KOPT-K1 (cell line): ENCODE measurements around the gene KLC3.
"Not testable (repeated sequence)": the region's sequence is repeated elsewhere in the genome, so short reads cannot be mapped to it uniquely, and the experiment has no call there.

Experiments
- H3K27ac ChIP-seq: fragments of 200-600 bp; sonication (generic); 2 replicates; pipeline ENCODE4 v1.5.1; 2016; ENCODE audit warnings: antibody characterized with exemption, mild to moderate bottlenecking, low read depth, low read length; ENCODE audit not compliant: poor library complexity, severe bottlenecking
- H3K36me3 ChIP-seq: fragments of 200-600 bp; sonication (generic); 2 replicates; pipeline ENCODE4 v1.5.1; 2017; ENCODE audit warnings: antibody characterized with exemption, mild to moderate bottlenecking, low read length, moderate library complexity; ENCODE audit not compliant: insufficient read depth
- H3K9me3 ChIP-seq: fragments of 200-600 bp; sonication (generic); 2 replicates; pipeline ENCODE4 v1.5.1; 2017; ENCODE audit warnings: antibody characterized with exemption, low read length, mild to moderate bottlenecking; ENCODE audit not compliant: insufficient read depth, poor library complexity, severe bottlenecking

The KLC3 gene

GRCh38 chr19:45306040-45306439 is 34.5 kb upstream of the KLC3 start:
- Histone ChIP-seq H3K9me3 (no peaks in the 10 kb centered on the region), H3K36me3 (no peaks in the 10 kb centered on the region), H3K27ac (no peak overlapping the region)

- Histone ChIP-seq H3K9me3 (no peaks in the 10 kb centered on the region), H3K27ac (no peak overlapping the region), H3K36me3 (no peaks in the 10 kb centered on the region)
These were observed 34.0 kb upstream of the KLC3 start for GRCh38 chr19:45306518-45307027.

GRCh38 chr19:45307361-45307760 is 33.2 kb upstream of the KLC3 start:
- no peak overlapping the region for H3K27ac ChIP-seq
- no peaks in the 10 kb centered on the region for H3K36me3 ChIP-seq
- no peaks in the 10 kb centered on the region for H3K9me3 ChIP-seq

- not testable (repeated sequence) for H3K9me3 ChIP-seq, H3K27ac ChIP-seq
These were observed 31.2 kb upstream of the KLC3 start for GRCh38 chr19:45309322-45309721.

GRCh38 chr19:45311621-45312020 is 28.9 kb upstream of the KLC3 start:
- Histone ChIP-seq H3K9me3 (no peaks in the 10 kb centered on the region), H3K36me3 (no peaks in the 10 kb centered on the region), H3K27ac (no peak overlapping the region)

More at GRCh38 chr19:45309322-45309721, 31.2 kb upstream of the KLC3 start:
- not testable (repeated sequence) for H3K36me3 ChIP-seq

- not testable (repeated sequence) for H3K27ac ChIP-seq, H3K9me3 ChIP-seq, H3K36me3 ChIP-seq
These were observed 28.3 kb upstream of the KLC3 start for GRCh38 chr19:45312285-45312684.

- Histone ChIP-seq H3K9me3 (no peaks in the 10 kb centered on the region), H3K36me3 (no peaks in the 10 kb centered on the region), H3K27ac (no peak overlapping the region)
These were observed 25.8 kb upstream of the KLC3 start for GRCh38 chr19:45314708-45315245.

- no peaks in the 10 kb centered on the region for H3K9me3 ChIP-seq
- no peaks in the 10 kb centered on the region for H3K36me3 ChIP-seq
- H3K27ac ChIP-seq = no peak overlapping the region
These were observed 25.2 kb upstream of the KLC3 start for GRCh38 chr19:45315304-45315703.

GRCh38 chr19:45320997-45321775 is 19.4 kb upstream of the KLC3 start:
- H3K27ac ChIP-seq = no peak overlapping the region
- no peaks in the 10 kb centered on the region for H3K9me3 ChIP-seq
- H3K36me3 ChIP-seq = no peaks in the 10 kb centered on the region

GRCh38 chr19:45321848-45322247 is 18.7 kb upstream of the KLC3 start:
- Histone ChIP-seq H3K36me3 (no peaks in the 10 kb centered on the region), H3K27ac (no peak overlapping the region), H3K9me3 (no peaks in the 10 kb centered on the region)

GRCh38 chr19:45322311-45322710 is 18.2 kb upstream of the KLC3 start:
- Histone ChIP-seq H3K27ac (no peak overlapping the region), H3K36me3 (no peaks in the 10 kb centered on the region), H3K9me3 (no peaks in the 10 kb centered on the region)

GRCh38 chr19:45322744-45323281 is 17.7 kb upstream of the KLC3 start, which contains the start of gene CKM:
Gene CKM (minus strand): TSS chr19:45322875. CDS start chr19:45319713, 3,162 bp downstream.
- Histone ChIP-seq H3K27ac (no peak within 1 kb of the TSS), H3K9me3 (no peaks in the 10 kb centered on the region), H3K36me3 (no peaks in the 10 kb centered on the region)

- Histone ChIP-seq H3K36me3 (no peaks in the 10 kb centered on the region), H3K9me3 (no peaks in the 10 kb centered on the region), H3K27ac (no peak overlapping the region)
These were observed 16.9 kb upstream of the KLC3 start for GRCh38 chr19:45323671-45324081.

GRCh38 chr19:45324349-45324907 is 16.1 kb upstream of the KLC3 start:
- Histone ChIP-seq H3K27ac (no peak overlapping the region), H3K36me3 (no peaks in the 10 kb centered on the region), H3K9me3 (no peaks in the 10 kb centered on the region)

GRCh38 chr19:45327404-45328143 is 13.0 kb upstream of the KLC3 start:
- Histone ChIP-seq H3K27ac (no peak overlapping the region), H3K9me3 (no peaks in the 10 kb centered on the region), H3K36me3 (no peaks in the 10 kb centered on the region)
